Progenitor cell of endocrine pancreas (in vitro differentiated cells): ENCODE data around the gene ZNF451. TPM values are rescaled to one million over a fixed set of nuclear protein-coding genes. Genes with fewer than 3 reads are reported as not detected.

Source experiments
- DNase-seq: peaks from one replicate; pipeline ENCODE4 v3.0.0; 2021; ENCODE audit warnings: low spot score; ENCODE audit not compliant: unreplicated experiment
- H3K27ac Mint-ChIP-seq: 2 replicates; pipeline ENCODE4 v1.8.0; 2021; ENCODE audit warnings: mild to moderate bottlenecking, moderate library complexity, mixed read lengths
- H3K27me3 Mint-ChIP-seq: 2 replicates; pipeline ENCODE4 v1.8.0; 2021; ENCODE audit warnings: mixed read lengths
- H3K36me3 Mint-ChIP-seq: 2 replicates; pipeline ENCODE4 v1.8.0; 2022; ENCODE audit warnings: mixed read lengths; ENCODE audit not compliant: insufficient read depth
- H3K4me1 Mint-ChIP-seq: 2 replicates; pipeline ENCODE4 v1.8.0; 2021; ENCODE audit warnings: low read depth, mixed read lengths
- H3K4me3 Mint-ChIP-seq: 2 replicates; pipeline ENCODE4 v1.8.0; 2021; ENCODE audit warnings: low read depth, mild to moderate bottlenecking, moderate library complexity, mixed read lengths
- H3K9me3 Mint-ChIP-seq: 2 replicates; pipeline ENCODE4 v1.8.0; 2021; ENCODE audit warnings: low read depth, mixed read lengths
- total RNA-seq: library from RNA; stranded (reverse); gene quantifications from 2 replicates; pipeline ENCODE4 v1.2.1, GENCODE V29; 2021
- TF ChIP-seq, protein P1 (sequence below): fragments of 200-600 bp; sonication (generic); IDR thresholded peaks from one replicate; pipeline ENCODE4 v1.5.0; 2021; ENCODE audit warnings: antibody characterized with exemption, mild to moderate bottlenecking; ENCODE audit not compliant: unreplicated experiment

ZNF451 gene
- total RNA-seq, 1 donor from 2014 or later: 70.6 TPM

DNA sequence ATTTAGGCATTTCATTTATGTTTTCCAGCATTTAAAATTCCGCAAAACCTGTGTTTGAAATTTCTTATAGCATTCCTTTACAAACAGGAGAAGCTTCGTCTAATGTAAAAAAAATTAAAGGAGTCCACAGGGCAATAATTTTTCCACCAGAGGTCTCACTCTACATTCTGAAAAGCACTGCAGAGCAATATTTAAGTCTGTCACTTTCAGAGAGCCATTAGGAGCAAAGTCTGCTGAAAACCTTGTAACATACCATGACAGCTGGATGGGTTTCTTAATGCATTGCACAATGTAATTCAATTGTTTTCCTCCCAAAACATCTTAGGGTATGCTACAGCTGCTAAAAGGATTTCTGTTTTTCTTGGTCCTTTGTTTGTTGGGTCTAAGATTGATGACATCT is 100.2 kb downstream of the ZNF451 start:
- Mint-ChIP-seq H3K4me3 (no peak overlapping the region), H3K27me3 (no peaks in the 10 kb centered on the region), H3K36me3 (peaks cover 12% of the 10 kb centered on the region), H3K9me3 (no peaks in the 10 kb centered on the region), H3K27ac (no peak overlapping the region), H3K4me1 (no peaks in the 10 kb centered on the region)
- TF ChIP-seq, protein P1, sequence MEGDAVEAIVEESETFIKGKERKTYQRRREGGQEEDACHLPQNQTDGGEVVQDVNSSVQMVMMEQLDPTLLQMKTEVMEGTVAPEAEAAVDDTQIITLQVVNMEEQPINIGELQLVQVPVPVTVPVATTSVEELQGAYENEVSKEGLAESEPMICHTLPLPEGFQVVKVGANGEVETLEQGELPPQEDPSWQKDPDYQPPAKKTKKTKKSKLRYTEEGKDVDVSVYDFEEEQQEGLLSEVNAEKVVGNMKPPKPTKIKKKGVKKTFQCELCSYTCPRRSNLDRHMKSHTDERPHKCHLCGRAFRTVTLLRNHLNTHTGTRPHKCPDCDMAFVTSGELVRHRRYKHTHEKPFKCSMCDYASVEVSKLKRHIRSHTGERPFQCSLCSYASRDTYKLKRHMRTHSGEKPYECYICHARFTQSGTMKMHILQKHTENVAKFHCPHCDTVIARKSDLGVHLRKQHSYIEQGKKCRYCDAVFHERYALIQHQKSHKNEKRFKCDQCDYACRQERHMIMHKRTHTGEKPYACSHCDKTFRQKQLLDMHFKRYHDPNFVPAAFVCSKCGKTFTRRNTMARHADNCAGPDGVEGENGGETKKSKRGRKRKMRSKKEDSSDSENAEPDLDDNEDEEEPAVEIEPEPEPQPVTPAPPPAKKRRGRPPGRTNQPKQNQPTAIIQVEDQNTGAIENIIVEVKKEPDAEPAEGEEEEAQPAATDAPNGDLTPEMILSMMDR: no peak
- DNase-seq: no peak

DNA sequence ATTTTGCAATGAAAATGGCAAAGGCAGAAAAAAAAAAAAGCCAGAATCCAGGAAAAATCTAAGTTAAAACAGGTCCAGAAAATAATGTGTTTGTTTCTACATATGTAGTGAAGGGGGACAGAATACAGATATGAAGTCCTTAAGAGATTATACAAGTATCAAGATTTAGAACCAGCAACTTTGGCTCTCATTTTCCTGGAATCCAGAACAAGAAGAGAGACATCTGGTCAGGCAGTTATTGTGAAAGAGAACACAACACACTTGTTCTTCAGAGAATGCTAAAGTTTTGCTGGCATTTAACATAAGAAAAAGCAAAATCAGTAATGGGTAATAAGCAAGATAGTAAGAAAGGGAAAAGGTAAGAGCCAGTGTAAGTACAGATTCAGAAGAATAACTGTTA is 103.2 kb downstream of the ZNF451 start:
- Mint-ChIP-seq H3K9me3 (no peaks in the 10 kb centered on the region), H3K27ac (no peak overlapping the region), H3K4me1 (peaks cover 5% of the 10 kb centered on the region), H3K4me3 (no peak overlapping the region), H3K27me3 (no peaks in the 10 kb centered on the region), H3K36me3 (peaks cover 10% of the 10 kb centered on the region)
- TF ChIP-seq, protein P1: no peak
- no peak for DNase-seq

DNA sequence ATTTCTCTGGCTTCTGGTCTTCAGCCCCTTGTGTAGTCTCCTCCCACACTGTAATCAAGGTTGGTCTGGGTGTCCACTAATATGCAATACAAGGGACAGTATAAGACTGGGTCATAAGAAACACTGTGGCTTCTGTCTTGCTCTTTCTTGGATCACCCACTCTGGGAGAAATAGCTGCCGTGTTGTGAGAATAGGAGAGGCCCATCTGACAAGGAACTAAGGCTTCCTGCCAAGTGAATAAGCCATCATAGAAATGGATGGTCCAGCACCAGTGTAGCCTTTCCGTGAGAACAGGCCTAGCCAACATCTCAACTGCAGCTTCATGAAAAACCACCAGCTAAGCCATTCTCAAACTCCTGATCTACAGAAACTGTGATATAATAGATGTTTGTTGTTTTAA is 105.5 kb downstream of the ZNF451 start:
- Mint-ChIP-seq H3K36me3 (peaks cover 8% of the 10 kb centered on the region), H3K27me3 (no peaks in the 10 kb centered on the region), H3K27ac (no peak overlapping the region), H3K4me1 (peaks cover 15% of the 10 kb centered on the region), H3K9me3 (no peaks in the 10 kb centered on the region), H3K4me3 (no peak overlapping the region)
- TF ChIP-seq, protein P1: no peak
- DNase-seq: no peak

DNA sequence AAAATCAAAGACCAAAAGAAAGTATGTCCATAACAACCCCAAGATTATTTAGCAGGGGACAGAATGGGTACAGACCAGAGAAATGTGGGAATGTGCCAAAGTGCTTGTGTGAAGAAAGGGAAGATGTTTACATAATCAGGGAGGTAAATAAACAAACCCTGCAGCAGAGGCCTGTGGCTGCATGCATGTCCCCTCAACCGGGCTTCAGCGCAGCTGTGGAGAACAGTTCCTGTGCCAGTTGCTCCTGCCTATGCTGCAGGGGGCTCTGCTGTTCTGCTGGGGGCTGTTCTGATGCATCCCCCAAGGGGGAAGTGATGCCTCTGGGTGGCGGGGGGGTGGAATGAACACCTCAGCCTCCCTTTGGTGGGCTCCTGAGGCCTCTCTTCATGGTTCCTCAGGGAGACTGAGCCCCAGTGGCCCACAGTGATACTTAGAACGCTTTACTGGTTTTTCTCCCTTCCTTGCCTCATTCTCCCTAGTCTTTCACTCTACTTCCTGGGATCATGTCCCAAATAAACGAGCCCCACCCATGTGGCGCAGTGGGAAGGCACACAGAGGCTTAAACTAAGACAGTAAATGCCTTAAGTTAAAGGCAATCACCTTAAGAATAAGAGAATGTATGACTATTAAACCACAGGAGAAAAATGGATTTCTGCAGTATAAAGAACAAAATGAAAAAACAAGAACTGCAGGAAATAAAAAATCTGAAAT is 109.1 kb downstream of the ZNF451 start:
- DNase-seq: no peak
- H3K36me3 Mint-ChIP-seq: peaks cover 5% of the 10 kb centered on the region
- H3K27ac Mint-ChIP-seq: no peak overlapping the region
- H3K9me3 Mint-ChIP-seq: no peaks in the 10 kb centered on the region
- H3K4me3 Mint-ChIP-seq: no peak overlapping the region
- no peaks in the 10 kb centered on the region for H3K27me3 Mint-ChIP-seq
- H3K4me1 Mint-ChIP-seq: peaks cover 22% of the 10 kb centered on the region
- TF ChIP-seq, protein P1: no peak

DNA sequence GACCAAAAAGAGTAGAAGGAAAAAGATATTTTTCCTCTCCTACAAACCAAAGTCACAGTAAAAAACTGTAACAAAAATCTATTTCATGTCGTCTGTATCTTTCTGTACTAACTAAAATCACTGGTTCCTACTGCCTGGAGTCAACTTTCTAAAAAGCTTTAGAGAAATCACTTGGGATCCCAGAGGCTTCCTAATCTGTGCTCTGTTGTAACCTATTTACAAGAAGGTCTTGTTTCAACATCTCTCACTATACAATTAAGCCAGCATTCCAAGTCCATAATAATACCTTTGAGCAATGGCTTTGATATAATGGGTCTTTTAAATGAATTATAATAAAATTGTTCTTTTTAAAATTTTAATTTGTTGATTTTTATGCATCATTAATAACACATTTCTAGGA is 111.7 kb downstream of the ZNF451 start:
- H3K27me3 Mint-ChIP-seq: no peaks in the 10 kb centered on the region
- peaks cover 5% of the 10 kb centered on the region for H3K36me3 Mint-ChIP-seq
- DNase-seq: no peak
- H3K27ac Mint-ChIP-seq: peak overlapping the region; percentile 53
- H3K4me1 Mint-ChIP-seq: peaks cover 20% of the 10 kb centered on the region
- no peak overlapping the region for H3K4me3 Mint-ChIP-seq
- TF ChIP-seq, protein P1: no peak
- H3K9me3 Mint-ChIP-seq: no peaks in the 10 kb centered on the region
